ENCODE results near the gene OR2Y1.
"Not testable (repeated sequence)": the region's sequence is repeated elsewhere in the genome, so short reads cannot be mapped to it uniquely, and the experiment has no call there.

The OR2Y1 gene

GRCh38 chr5:180739958-180740357 is at the start of gene OR2Y1:
Gene OR2Y1, minus strand, starts transcription at chr5:180740058. Its CDS starts 0 bp downstream, at chr5:180740058.
- Histone ChIP-seq H3K9me3 (ENCODE audit: control insufficient read depth in 2 of 2, low read length in 2 of 2) (no peaks in the 10 kb centered on the region), H3K4me1 (ENCODE audit: control insufficient read depth in 2 of 2, insufficient read depth in 2 of 2, low read length in 2 of 2) (no peaks in the 10 kb centered on the region), H3K27me3 (ENCODE audit: control insufficient read depth in 2 of 2, insufficient read depth in 2 of 2, low read length in 2 of 2) (peaks cover 0 to 9% of the 10 kb centered on the region in 2 donors), H3K27ac (ENCODE audit: low read depth in 2 of 2, low read length in 2 of 2) (no peak within 1 kb of the TSS), H3K4me3 (ENCODE audit: low read length in 2 of 2) (no peak within 1 kb of the TSS), H3K9ac (ENCODE audit: low read depth in 1 of 2, low read length in 2 of 2) (no peak within 1 kb of the TSS), H3K36me3 (ENCODE audit: control insufficient read depth in 2 of 2, insufficient read depth in 2 of 2, low read length in 2 of 2) (no peaks in the 10 kb centered on the region)

- not testable (repeated sequence) for H3K4me1 ChIP-seq (ENCODE audit: control insufficient read depth in 2 of 2, insufficient read depth in 2 of 2, low read length in 2 of 2); H3K27ac ChIP-seq (ENCODE audit: low read depth in 2 of 2, low read length in 2 of 2); H3K27me3 ChIP-seq (ENCODE audit: control insufficient read depth in 2 of 2, insufficient read depth in 2 of 2, low read length in 2 of 2); H3K9ac ChIP-seq (ENCODE audit: low read depth in 1 of 2, low read length in 2 of 2); H3K9me3 ChIP-seq (ENCODE audit: control insufficient read depth in 2 of 2, low read length in 2 of 2); H3K4me3 ChIP-seq (ENCODE audit: low read length in 2 of 2)
- H3K36me3 ChIP-seq (ENCODE audit: control insufficient read depth in 2 of 2, insufficient read depth in 2 of 2, low read length in 2 of 2): peaks cover 34 to 39% of the 10 kb centered on the region in 2 donors
These were observed 49.0 kb upstream of the OR2Y1 start for GRCh38 chr5:180788651-180789410.

GRCh38 chr5:180787711-180788431 is 48.0 kb upstream of the OR2Y1 start:
- Histone ChIP-seq H3K9ac (ENCODE audit: low read depth in 1 of 2, low read length in 2 of 2) (no peak overlapping the region), H3K4me1 (ENCODE audit: control insufficient read depth in 2 of 2, insufficient read depth in 2 of 2, low read length in 2 of 2) (peaks cover 3 to 4% of the 10 kb centered on the region in 2 donors), H3K27me3 (ENCODE audit: control insufficient read depth in 2 of 2, insufficient read depth in 2 of 2, low read length in 2 of 2) (no peaks in the 10 kb centered on the region), H3K27ac (ENCODE audit: low read depth in 2 of 2, low read length in 2 of 2) (no peak overlapping the region), H3K36me3 (ENCODE audit: control insufficient read depth in 2 of 2, insufficient read depth in 2 of 2, low read length in 2 of 2) (peaks cover 28 to 34% of the 10 kb centered on the region in 2 donors), H3K9me3 (ENCODE audit: control insufficient read depth in 2 of 2, low read length in 2 of 2) (no peaks in the 10 kb centered on the region), H3K4me3 (ENCODE audit: low read length in 2 of 2) (no peak overlapping the region)

- H3K4me3 ChIP-seq (ENCODE audit: low read length in 2 of 2): no peak overlapping the region
- H3K9me3 ChIP-seq (ENCODE audit: control insufficient read depth in 2 of 2, low read length in 2 of 2): no peaks in the 10 kb centered on the region
- peaks cover 17 to 23% of the 10 kb centered on the region in 2 donors for H3K36me3 ChIP-seq (ENCODE audit: control insufficient read depth in 2 of 2, insufficient read depth in 2 of 2, low read length in 2 of 2)
- H3K27me3 ChIP-seq (ENCODE audit: control insufficient read depth in 2 of 2, insufficient read depth in 2 of 2, low read length in 2 of 2): no peaks in the 10 kb centered on the region
- no peak overlapping the region for H3K9ac ChIP-seq (ENCODE audit: low read depth in 1 of 2, low read length in 2 of 2)
- H3K4me1 ChIP-seq (ENCODE audit: control insufficient read depth in 2 of 2, insufficient read depth in 2 of 2, low read length in 2 of 2): peaks cover 3 to 4% of the 10 kb centered on the region in 2 donors
- peak overlapping the region; percentile 17 to 64 for H3K27ac ChIP-seq (ENCODE audit: low read depth in 2 of 2, low read length in 2 of 2)
These were observed 46.9 kb upstream of the OR2Y1 start for GRCh38 chr5:180786531-180787398.

GRCh38 chr5:180785794-180786221 is 46.0 kb upstream of the OR2Y1 start:
- no peak overlapping the region for H3K9ac ChIP-seq (ENCODE audit: low read depth in 1 of 2, low read length in 2 of 2)
- peaks cover 3 to 4% of the 10 kb centered on the region in 2 donors for H3K4me1 ChIP-seq (ENCODE audit: control insufficient read depth in 2 of 2, insufficient read depth in 2 of 2, low read length in 2 of 2)
- H3K36me3 ChIP-seq (ENCODE audit: control insufficient read depth in 2 of 2, insufficient read depth in 2 of 2, low read length in 2 of 2): peaks cover 8 to 14% of the 10 kb centered on the region in 2 donors
- H3K27ac ChIP-seq (ENCODE audit: low read depth in 2 of 2, low read length in 2 of 2): peak overlapping the region; percentile 64 to 77
- no peaks in the 10 kb centered on the region for H3K27me3 ChIP-seq (ENCODE audit: control insufficient read depth in 2 of 2, insufficient read depth in 2 of 2, low read length in 2 of 2)
- no peaks in the 10 kb centered on the region for H3K9me3 ChIP-seq (ENCODE audit: control insufficient read depth in 2 of 2, low read length in 2 of 2)
- no peak overlapping the region for H3K4me3 ChIP-seq (ENCODE audit: low read length in 2 of 2)

GRCh38 chr5:180785121-180785781 is 45.4 kb upstream of the OR2Y1 start:
- Histone ChIP-seq H3K4me1 (ENCODE audit: control insufficient read depth in 2 of 2, insufficient read depth in 2 of 2, low read length in 2 of 2) (peaks cover 3 to 4% of the 10 kb centered on the region in 2 donors), H3K36me3 (ENCODE audit: control insufficient read depth in 2 of 2, insufficient read depth in 2 of 2, low read length in 2 of 2) (peaks cover 8 to 9% of the 10 kb centered on the region in 2 donors), H3K9ac (ENCODE audit: low read depth in 1 of 2, low read length in 2 of 2) (no peak overlapping the region)

GRCh38 chr5:180784497-180785097 is 44.7 kb upstream of the OR2Y1 start:
- Histone ChIP-seq H3K4me3 (ENCODE audit: low read length in 2 of 2) (no peak overlapping the region), H3K4me1 (ENCODE audit: control insufficient read depth in 2 of 2, insufficient read depth in 2 of 2, low read length in 2 of 2) (peaks cover 3 to 4% of the 10 kb centered on the region in 2 donors), H3K27ac (ENCODE audit: low read depth in 2 of 2, low read length in 2 of 2) (no peak overlapping the region), H3K36me3 (ENCODE audit: control insufficient read depth in 2 of 2, insufficient read depth in 2 of 2, low read length in 2 of 2) (peaks cover 3 to 4% of the 10 kb centered on the region in 2 donors), H3K9ac (ENCODE audit: low read depth in 1 of 2, low read length in 2 of 2) (no peak overlapping the region), H3K9me3 (ENCODE audit: control insufficient read depth in 2 of 2, low read length in 2 of 2) (no peaks in the 10 kb centered on the region), H3K27me3 (ENCODE audit: control insufficient read depth in 2 of 2, insufficient read depth in 2 of 2, low read length in 2 of 2) (no peaks in the 10 kb centered on the region)

More at GRCh38 chr5:180785121-180785781, 45.4 kb upstream of the OR2Y1 start:
- H3K27ac ChIP-seq (ENCODE audit: low read depth in 2 of 2, low read length in 2 of 2): peak overlapping the region; percentile 64 to 77
- no peaks in the 10 kb centered on the region for H3K27me3 ChIP-seq (ENCODE audit: control insufficient read depth in 2 of 2, insufficient read depth in 2 of 2, low read length in 2 of 2)
- H3K9me3 ChIP-seq (ENCODE audit: control insufficient read depth in 2 of 2, low read length in 2 of 2): no peaks in the 10 kb centered on the region
- no peak overlapping the region for H3K4me3 ChIP-seq (ENCODE audit: low read length in 2 of 2)

GRCh38 chr5:180783340-180784052 is 43.6 kb upstream of the OR2Y1 start:
- H3K9ac ChIP-seq (ENCODE audit: low read depth in 1 of 2, low read length in 2 of 2): no peak overlapping the region
- no peaks in the 10 kb centered on the region for H3K27me3 ChIP-seq (ENCODE audit: control insufficient read depth in 2 of 2, insufficient read depth in 2 of 2, low read length in 2 of 2)
- no peaks in the 10 kb centered on the region for H3K9me3 ChIP-seq (ENCODE audit: control insufficient read depth in 2 of 2, low read length in 2 of 2)
- peaks cover 0 to 4% of the 10 kb centered on the region in 2 donors for H3K36me3 ChIP-seq (ENCODE audit: control insufficient read depth in 2 of 2, insufficient read depth in 2 of 2, low read length in 2 of 2)
- no peak overlapping the region for H3K4me3 ChIP-seq (ENCODE audit: low read length in 2 of 2)
- peaks cover 3 to 4% of the 10 kb centered on the region in 2 donors for H3K4me1 ChIP-seq (ENCODE audit: control insufficient read depth in 2 of 2, insufficient read depth in 2 of 2, low read length in 2 of 2)
- no peak overlapping the region for H3K27ac ChIP-seq (ENCODE audit: low read depth in 2 of 2, low read length in 2 of 2)

GRCh38 chr5:180782748-180783147 is 42.9 kb upstream of the OR2Y1 start:
- Histone ChIP-seq H3K4me1 (ENCODE audit: control insufficient read depth in 2 of 2, insufficient read depth in 2 of 2, low read length in 2 of 2) (peaks cover 3 to 4% of the 10 kb centered on the region in 2 donors), H3K27ac (ENCODE audit: low read depth in 2 of 2, low read length in 2 of 2) (no peak overlapping the region), H3K9me3 (ENCODE audit: control insufficient read depth in 2 of 2, low read length in 2 of 2) (no peaks in the 10 kb centered on the region), H3K27me3 (ENCODE audit: control insufficient read depth in 2 of 2, insufficient read depth in 2 of 2, low read length in 2 of 2) (no peaks in the 10 kb centered on the region), H3K9ac (ENCODE audit: low read depth in 1 of 2, low read length in 2 of 2) (no peak overlapping the region), H3K36me3 (ENCODE audit: control insufficient read depth in 2 of 2, insufficient read depth in 2 of 2, low read length in 2 of 2) (peaks cover 0 to under 1% of the 10 kb centered on the region in 2 donors), H3K4me3 (ENCODE audit: low read length in 2 of 2) (no peak overlapping the region)
